ENCODE data around the gene GOLGA8A.
A peak's percentile ranks its signal among the peaks of the same experiment; 100 is the strongest.

Gene GOLGA8A, protein sequence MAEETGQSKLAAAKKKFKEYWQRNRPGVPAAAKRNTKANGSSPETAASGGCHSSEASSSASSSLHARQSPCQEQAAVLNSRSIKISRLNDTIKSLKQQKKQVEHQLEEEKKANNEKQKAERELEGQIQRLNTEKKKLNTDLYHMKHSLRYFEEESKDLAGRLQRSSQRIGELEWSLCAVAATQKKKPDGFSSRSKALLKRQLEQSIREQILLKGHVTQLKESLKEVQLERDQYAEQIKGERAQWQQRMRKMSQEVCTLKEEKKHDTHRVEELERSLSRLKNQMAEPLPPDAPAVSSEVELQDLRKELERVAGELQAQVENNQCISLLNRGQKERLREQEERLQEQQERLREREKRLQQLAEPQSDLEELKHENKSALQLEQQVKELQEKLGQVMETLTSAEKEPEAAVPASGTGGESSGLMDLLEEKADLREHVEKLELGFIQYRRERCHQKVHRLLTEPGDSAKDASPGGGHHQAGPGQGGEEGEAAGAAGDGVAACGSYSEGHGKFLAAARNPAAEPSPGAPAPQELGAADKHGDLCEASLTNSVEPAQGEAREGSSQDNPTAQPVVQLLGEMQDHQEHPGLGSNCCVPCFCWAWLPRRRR

GRCh38 chr15:34437687-34438086 is at the start of gene GOLGA8A:
Gene GOLGA8A, minus strand, starts transcription at chr15:34437808. Its CDS starts 48,117 bp downstream, at chr15:34389691.
- peak within 1 kb of the TSS; percentile 70 to 82 for H3K4me3 ChIP-seq
- H3K27ac ChIP-seq, result peak within 1 kb of the TSS; percentile 57 to 67
- intact Hi-C loops (cut with DNase I; ENCODE audit: low total_unique reads), result no loop called here

DNA sequence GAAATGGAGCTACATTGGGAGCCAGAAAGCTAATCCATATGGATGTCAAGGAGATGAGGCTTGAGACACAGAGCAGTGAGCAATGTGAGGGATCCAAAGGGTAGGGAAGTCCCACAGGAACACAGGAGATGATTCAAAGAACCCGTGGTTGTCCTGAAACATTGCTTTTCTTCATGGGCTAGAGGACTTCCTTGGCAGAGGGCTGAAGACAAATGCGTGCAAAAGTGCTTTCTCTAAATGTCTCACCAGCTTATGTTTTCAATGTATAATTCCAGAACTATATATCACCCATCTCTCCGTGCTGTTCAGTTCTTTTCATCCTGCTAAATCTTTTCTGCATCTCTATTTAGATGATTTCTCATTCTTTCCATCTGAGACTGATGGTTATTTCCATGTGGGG is 46.0 kb upstream of the GOLGA8A start:
- H3K27me3 ChIP-seq, result no peaks in the 10 kb centered on the region
- no peaks in the 10 kb centered on the region for H3K9me3 ChIP-seq
- no peak overlapping the region for H3K4me3 ChIP-seq
- no peaks in the 10 kb centered on the region for H3K4me1 ChIP-seq
- H3K27ac ChIP-seq, result no peak overlapping the region
- DNase-seq, result no peak
- no peak for TF ChIP-seq CTCF (IDR thresholded peaks at IDR 0.05)
- H3K36me3 ChIP-seq, result no peaks in the 10 kb centered on the region
- intact Hi-C loops (cut with DNase I; ENCODE audit: low total_unique reads), result no loop called here

More at GRCh38 chr15:34437687-34438086, at the start of gene GOLGA8A:
- DNase-seq, result peak; percentile 57 to 72
- Histone ChIP-seq H3K27me3 (no peaks in the 10 kb centered on the region), H3K9me3 (no peaks in the 10 kb centered on the region), H3K36me3 (no peaks in the 10 kb centered on the region), H3K4me1 (peaks cover 0 to 18% (median 8%) of the 10 kb centered on the region in 4 donors)
- TF ChIP-seq CTCF (IDR thresholded peaks at IDR 0.05), result no peak

DNA sequence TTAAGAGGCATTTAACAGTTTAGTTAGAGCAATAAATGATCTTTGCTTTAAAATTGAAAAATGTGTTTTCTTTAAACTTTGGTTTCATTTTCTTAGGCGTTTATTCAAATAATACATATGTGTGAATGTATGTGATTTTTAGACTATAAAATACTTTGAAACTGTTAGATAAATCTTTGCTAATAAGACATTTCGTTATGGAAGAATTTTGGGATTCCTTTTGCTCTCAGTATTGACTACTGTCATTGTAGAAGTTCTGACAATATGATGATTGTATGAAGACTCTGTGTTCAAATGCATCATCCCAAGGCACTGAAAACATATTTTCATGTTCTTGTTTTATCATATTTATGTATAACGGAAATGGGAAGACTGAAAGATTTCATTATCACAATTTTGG is 43.8 kb upstream of the GOLGA8A start:
- Histone ChIP-seq H3K9me3 (no peaks in the 10 kb centered on the region), H3K4me1 (no peaks in the 10 kb centered on the region), H3K27me3 (no peaks in the 10 kb centered on the region), H3K36me3 (no peaks in the 10 kb centered on the region), H3K4me3 (no peak overlapping the region), H3K27ac (no peak overlapping the region)
- intact Hi-C loops (cut with DNase I; ENCODE audit: low total_unique reads), result no loop called here
- no peak for DNase-seq
- no peak for TF ChIP-seq CTCF (IDR thresholded peaks at IDR 0.05)

DNA sequence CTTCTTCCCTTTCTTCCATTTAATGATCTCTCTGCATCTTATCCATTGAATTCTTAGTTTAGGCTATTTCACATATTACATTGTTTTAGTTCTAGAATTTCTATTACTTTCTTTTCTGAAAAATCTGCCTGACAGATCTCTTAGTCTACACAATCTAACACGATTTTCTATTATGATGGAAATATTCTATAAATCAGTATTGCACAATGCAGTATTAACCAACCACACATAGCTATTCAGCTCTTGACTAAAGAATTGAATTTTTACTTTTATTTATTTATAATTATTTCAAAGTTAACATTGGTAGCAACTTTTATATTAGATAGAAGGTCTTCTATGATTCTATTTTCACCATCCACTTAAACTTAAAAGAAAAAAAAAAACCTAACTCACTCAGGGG is 36.2 kb upstream of the GOLGA8A start:
- DNase-seq, result no peak
- Histone ChIP-seq H3K4me3 (no peak overlapping the region), H3K4me1 (no peaks in the 10 kb centered on the region), H3K9me3 (no peaks in the 10 kb centered on the region), H3K36me3 (no peaks in the 10 kb centered on the region), H3K27me3 (no peaks in the 10 kb centered on the region), H3K27ac (no peak overlapping the region)
- TF ChIP-seq CTCF (IDR thresholded peaks at IDR 0.05), result no peak
- intact Hi-C loops (cut with DNase I; ENCODE audit: low total_unique reads), result no loop called here

GRCh38 chr15:34472947-34473346 is 35.3 kb upstream of the GOLGA8A start:
- no peak for DNase-seq
- Histone ChIP-seq H3K4me1 (no peaks in the 10 kb centered on the region), H3K27me3 (no peaks in the 10 kb centered on the region), H3K4me3 (no peak overlapping the region), H3K27ac (no peak overlapping the region), H3K9me3 (no peaks in the 10 kb centered on the region), H3K36me3 (no peaks in the 10 kb centered on the region)
- no peak for TF ChIP-seq CTCF (IDR thresholded peaks at IDR 0.05)
- intact Hi-C loops (cut with DNase I; ENCODE audit: low total_unique reads), result no loop called here

Measured in tibial artery (tissue), 4 donors.